Coronary artery (tissue), 2 donors: ENCODE results near the gene NHSL2.

Source experiments
- DNase-seq: peaks from one replicate; pipeline ENCODE4 v3.0.0-alpha.2; 2017; ENCODE audit warnings: low spot score
- H3K27ac ChIP-seq, 2 donors: fragments of 200-600 bp; sonication (generic); one replicate each; pipeline ENCODE4 v1.5.1; 2016 to 2019
- H3K4me3 ChIP-seq: fragments of 200-600 bp; sonication (generic); 2 replicates; pipeline ENCODE4 v1.5.1; 2016; ENCODE audit warnings: mild to moderate bottlenecking, moderate library complexity
- CTCF ChIP-seq: fragments of 200-600 bp; sonication (generic); IDR thresholded peaks from one replicate; pipeline ENCODE4 v1.5.1; 2019; ENCODE audit warnings: antibody characterized with exemption

NHSL2 gene

GRCh38 chrX:72094894-72095293 lies 184.2 kb downstream of the NHSL2 start:
- TF ChIP-seq CTCF: no peak
- no peak overlapping the region for H3K4me3 ChIP-seq
- no peak for DNase-seq
- no peak overlapping the region for H3K27ac ChIP-seq

- no peak overlapping the region for H3K27ac ChIP-seq
- DNase-seq: no peak
- no peak for TF ChIP-seq CTCF
These were observed 184.7 kb downstream of the NHSL2 start for GRCh38 chrX:72095370-72095769.

GRCh38 chrX:72097098-72097497 lies 186.5 kb downstream of the NHSL2 start:
- no peak for DNase-seq
- H3K4me3 ChIP-seq: no peak overlapping the region
- no peak overlapping the region for H3K27ac ChIP-seq
- no peak for TF ChIP-seq CTCF

More at GRCh38 chrX:72095370-72095769, 184.7 kb downstream of the NHSL2 start:
- no peak overlapping the region for H3K4me3 ChIP-seq

- DNase-seq: no peak
- Histone ChIP-seq H3K27ac (no peak overlapping the region), H3K4me3 (no peak overlapping the region)
- TF ChIP-seq CTCF: no peak
These were observed 189.6 kb downstream of the NHSL2 start for GRCh38 chrX:72100051-72100755.

GRCh38 chrX:72100824-72101351 lies 190.2 kb downstream of the NHSL2 start:
- H3K4me3 ChIP-seq: no peak overlapping the region
- no peak overlapping the region for H3K27ac ChIP-seq
- no peak for TF ChIP-seq CTCF
- DNase-seq: no peak

GRCh38 chrX:72101597-72102037 lies 191.0 kb downstream of the NHSL2 start:
- TF ChIP-seq CTCF: no peak
- no peak for DNase-seq
- no peak overlapping the region for H3K4me3 ChIP-seq
- H3K27ac ChIP-seq: no peak overlapping the region

GRCh38 chrX:72102126-72102525 lies 191.5 kb downstream of the NHSL2 start:
- H3K27ac ChIP-seq: no peak overlapping the region
- TF ChIP-seq CTCF: no peak
- no peak for DNase-seq
- H3K4me3 ChIP-seq: no peak overlapping the region
